Activated CD8-positive, alpha-beta memory T cell treated with anti-CD3 and anti-CD28 coated beads, Interleukin-2, amount 50 U/mL, for 24 hours (primary cell): ENCODE results near the gene CD74.

Experiments
- DNase-seq: peaks from one replicate; pipeline ENCODE4 v3.0.0-alpha.2; 2020; ENCODE audit errors: extremely low read depth

Gene CD74

GRCh38 chr5:150410524-150411244, 2.0 kb downstream of the CD74 start:
- no peak for DNase-seq

- no peak for DNase-seq
Measured at GRCh38 chr5:150409638-150410523, 2.8 kb downstream of the CD74 start.

- DNase-seq = no peak
Measured at GRCh38 chr5:150408231-150408943, 4.3 kb downstream of the CD74 start.

- DNase-seq = no peak
Measured at GRCh38 chr5:150407096-150407720, 5.5 kb downstream of the CD74 start.

GRCh38 chr5:150406723-150407095, 6.0 kb downstream of the CD74 start:
- no peak for DNase-seq

- no peak for DNase-seq
Measured at GRCh38 chr5:150406103-150406722, 6.5 kb downstream of the CD74 start.

- no peak for DNase-seq
Measured at GRCh38 chr5:150404941-150405816, 7.5 kb downstream of the CD74 start.

- no peak for DNase-seq
Measured at GRCh38 chr5:150404535-150404934, 8.2 kb downstream of the CD74 start.

GRCh38 chr5:150404121-150404520, 8.6 kb downstream of the CD74 start:
- DNase-seq = no peak

- DNase-seq = no peak
Measured at GRCh38 chr5:150402901-150403342, 9.8 kb downstream of the CD74 start.

- DNase-seq = no peak
Measured at GRCh38 chr5:150402229-150402773, 10.4 kb downstream of the CD74 start.

GRCh38 chr5:150401376-150402228, 11.1 kb downstream of the CD74 start:
- no peak for DNase-seq

GRCh38 chr5:150401076-150401375, 11.7 kb downstream of the CD74 start:
- no peak for DNase-seq

GRCh38 chr5:150400316-150401075, 12.2 kb downstream of the CD74 start:
- DNase-seq = no peak

- no peak for DNase-seq
Measured at GRCh38 chr5:150399524-150400211, 13.0 kb downstream of the CD74 start.

GRCh38 chr5:150398722-150399523, 13.8 kb downstream of the CD74 start:
- no peak for DNase-seq
